RCC 7860 (cell line): ENCODE measurements around the gene ZNF81.
"Not testable (repeated sequence)": the region's sequence is repeated elsewhere in the genome, so short reads cannot be mapped to it uniquely, and the experiment has no call there.

Experiments used
- DNase-seq: peaks from one replicate; pipeline ENCODE4 v3.0.0-alpha.2; 2015; ENCODE audit warnings: low spot score
- FAIRE-seq: peaks from 2 replicates; lab custom pipeline; 2012; peaks lifted over from hg19 to GRCh38; lab: Jason Lieb, UNC

Gene ZNF81

DNA sequence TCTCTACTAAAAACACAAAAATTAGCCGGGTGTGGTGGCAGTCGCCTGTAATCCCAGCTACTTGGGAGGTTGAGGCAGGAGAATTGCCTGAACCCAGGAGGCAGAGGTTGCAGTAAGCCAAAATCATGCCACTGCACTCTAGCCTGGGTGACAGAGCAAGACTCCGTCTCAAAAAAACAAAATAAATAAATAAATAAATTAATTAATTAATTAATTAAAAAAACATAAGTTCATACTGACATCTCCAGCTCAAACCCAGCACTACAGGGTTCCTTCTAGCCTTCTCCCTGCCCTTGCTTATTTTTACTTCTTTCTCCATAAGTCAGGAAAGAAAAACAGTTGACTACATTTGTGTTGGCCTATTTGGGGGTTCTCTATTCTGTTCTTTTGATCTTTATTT is 95.3 kb downstream of the ZNF81 start:
- not testable (repeated sequence) for DNase-seq, FAIRE-seq

- no peak for FAIRE-seq
- DNase-seq: no peak
Observed at GRCh38 chrX:47933946-47934345, 97.2 kb downstream of the ZNF81 start.

DNA sequence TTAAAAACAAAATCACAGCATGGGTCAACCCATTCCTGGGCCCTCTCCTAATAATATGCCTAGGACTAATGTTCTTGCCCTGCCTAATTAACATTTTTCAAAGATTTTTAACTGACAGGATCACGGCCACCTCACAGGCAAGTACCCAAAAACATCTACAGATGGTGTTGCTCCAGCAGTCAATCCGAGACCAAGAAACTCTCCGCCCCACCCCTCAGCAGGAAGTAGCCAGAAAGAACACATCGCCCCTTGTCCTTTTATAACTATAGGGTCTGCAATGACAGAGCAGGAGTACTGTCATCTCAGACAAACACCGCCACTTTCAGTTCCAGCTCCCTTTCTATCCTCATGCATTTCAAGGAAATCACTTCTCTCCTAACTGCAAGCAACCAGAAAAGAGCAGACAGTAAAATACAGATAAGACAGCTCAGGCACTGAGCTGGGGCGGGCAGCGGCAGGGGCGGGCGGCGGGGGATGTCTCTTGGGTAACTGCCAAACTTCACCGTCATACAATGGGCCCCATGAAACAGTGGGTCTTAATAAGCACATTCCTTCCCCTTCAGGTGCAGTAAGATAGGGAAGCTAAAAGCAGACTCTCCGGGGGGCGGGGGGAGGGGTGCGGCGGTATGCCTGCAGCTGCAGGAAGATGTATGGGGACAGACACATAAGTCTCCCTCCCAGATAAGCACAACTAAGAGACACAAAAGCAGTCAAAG is 99.7 kb downstream of the ZNF81 start:
- DNase-seq: no peak
- no peak for FAIRE-seq

GRCh38 chrX:47936940-47937317 is 100.2 kb downstream of the ZNF81 start:
- no peak for FAIRE-seq
- no peak for DNase-seq

DNA sequence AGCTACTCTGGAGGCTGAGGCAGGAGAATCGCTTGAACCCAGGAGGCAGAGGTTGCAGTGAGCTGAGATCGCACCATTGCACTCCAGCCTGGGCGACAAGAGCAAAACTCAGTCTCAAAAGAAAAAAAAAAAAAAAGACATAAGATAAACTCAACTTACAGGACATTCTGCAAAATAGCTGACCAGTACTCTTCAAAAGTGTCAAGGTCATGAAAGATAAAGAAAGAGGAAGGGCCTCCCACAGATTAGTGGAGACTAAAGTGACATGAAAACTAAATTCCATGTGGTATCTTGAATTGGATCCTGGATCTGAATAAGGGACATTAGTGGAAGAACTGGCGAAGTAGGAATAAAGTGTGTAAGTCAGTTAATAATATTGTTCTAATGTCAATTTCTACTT is 103.7 kb downstream of the ZNF81 start:
- FAIRE-seq (no peak), DNase-seq (no peak)

DNA sequence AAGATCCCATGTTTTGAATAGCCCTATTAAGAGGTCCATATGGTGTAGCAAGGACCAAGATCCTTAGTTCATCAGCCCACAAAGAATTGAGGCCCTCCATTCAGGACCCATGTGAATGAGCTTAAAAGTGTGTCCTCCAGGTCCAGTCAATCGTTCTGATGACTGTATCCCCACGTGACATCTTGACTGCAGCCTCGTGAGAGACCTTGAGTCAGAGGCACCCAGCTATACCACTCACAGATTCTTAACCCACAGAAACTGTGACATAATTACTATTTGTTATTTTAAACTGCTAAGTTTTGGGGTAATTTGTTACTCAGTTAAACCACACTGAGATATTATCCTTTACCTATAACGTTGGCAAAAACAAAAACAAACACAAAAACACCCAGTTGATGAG is 104.7 kb downstream of the ZNF81 start:
- DNase-seq (peak; percentile 5), FAIRE-seq (peak; percentile 73)

DNA sequence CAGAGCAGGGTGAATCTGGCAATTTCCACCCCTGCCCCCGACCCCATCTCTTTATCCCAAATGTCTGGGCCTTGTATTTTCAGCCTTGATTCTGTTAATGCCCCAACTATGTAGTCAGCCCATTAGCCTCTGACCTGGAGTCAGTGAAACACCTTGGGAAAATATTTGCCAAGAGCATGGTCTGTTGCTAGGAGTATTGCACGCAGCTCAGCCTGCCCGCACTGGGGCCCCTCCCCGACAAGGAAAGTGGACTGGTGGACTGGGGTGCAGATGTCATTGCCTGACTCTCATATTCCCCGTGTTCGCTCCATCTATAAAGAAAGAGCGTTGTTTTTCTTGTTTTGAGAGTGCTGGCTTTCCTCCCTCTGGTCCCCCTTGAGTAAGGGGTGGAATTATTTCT is 118.6 kb downstream of the ZNF81 start:
- not testable (repeated sequence) for DNase-seq, FAIRE-seq

DNA sequence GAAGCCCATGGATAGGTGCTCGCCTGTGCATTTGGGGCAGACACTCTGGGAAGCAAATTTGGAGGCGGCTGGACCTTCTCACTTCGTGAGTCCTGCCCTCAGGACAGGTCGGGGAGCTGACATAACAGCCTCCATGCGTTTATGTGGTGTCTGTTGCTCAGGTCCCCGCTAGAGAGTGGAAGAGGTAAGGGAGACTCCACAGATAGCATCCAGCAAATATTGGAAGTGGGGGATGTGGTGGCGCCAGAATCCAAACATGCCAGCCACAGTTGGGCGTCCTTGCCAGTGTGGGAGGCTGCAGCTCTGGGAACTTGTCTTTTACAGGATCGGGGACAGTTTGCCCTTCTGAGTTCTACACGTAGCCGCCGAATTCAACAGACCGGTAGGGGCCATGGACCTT is 119.3 kb downstream of the ZNF81 start:
- DNase-seq (no peak), FAIRE-seq (no peak)

DNA sequence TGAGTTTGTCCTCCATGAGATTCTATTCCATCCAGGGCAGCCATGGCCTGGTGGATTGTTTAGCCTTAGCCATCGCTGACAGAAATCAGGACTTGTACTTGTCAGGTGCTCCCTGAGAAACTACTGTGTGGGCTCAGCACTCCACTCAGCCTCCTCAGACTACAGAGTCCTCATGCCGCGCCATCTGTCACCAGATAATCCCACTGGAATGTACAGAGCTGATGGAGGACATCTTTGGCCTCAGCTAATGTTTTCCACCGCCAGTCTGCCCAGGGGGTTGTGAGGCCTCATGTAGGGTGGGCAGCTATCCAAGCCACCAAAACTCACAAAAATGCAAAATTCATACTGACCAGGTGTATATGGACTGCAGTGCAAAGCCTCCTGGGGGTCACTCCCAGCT is 121.5 kb downstream of the ZNF81 start:
- not testable (repeated sequence) for FAIRE-seq, DNase-seq

- FAIRE-seq (no peak), DNase-seq (no peak)
Observed at GRCh38 chrX:47958761-47959342, 122.2 kb downstream of the ZNF81 start.

- DNase-seq (no peak), FAIRE-seq (no peak)
Observed at GRCh38 chrX:47960406-47960805, 123.7 kb downstream of the ZNF81 start.

GRCh38 chrX:47961830-47962229 is 125.1 kb downstream of the ZNF81 start:
- not testable (repeated sequence) for DNase-seq

DNA sequence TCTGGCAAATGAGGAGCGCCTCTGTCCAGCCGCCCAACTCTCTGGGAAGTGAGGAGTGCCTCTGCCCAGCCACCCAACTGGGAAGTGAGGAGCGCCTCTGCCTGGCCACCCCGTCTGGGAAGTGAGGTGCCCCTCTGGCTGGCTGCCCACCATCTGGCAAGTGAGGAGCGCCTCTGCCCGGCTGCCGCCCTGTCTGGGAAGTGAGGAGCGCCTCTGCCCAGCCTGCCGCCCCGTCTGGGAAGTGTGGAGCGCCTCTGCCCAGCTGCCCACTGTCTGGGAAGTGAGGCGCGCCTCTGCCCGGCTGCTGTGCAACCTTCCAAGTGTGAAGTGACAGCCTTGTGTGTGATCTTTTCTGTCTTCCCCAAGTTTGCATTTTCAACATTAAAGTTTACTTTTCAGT is 128.8 kb downstream of the ZNF81 start:
- not testable (repeated sequence) for FAIRE-seq, DNase-seq

More at GRCh38 chrX:47961830-47962229, 125.1 kb downstream of the ZNF81 start:
- FAIRE-seq: not testable (repeated sequence)
